Ishikawa (cell line): ENCODE data around the gene INAFM2.
A peak's percentile ranks its signal among the peaks of the same experiment; 100 is the strongest.

Source experiments
- CEBPB ChIP-seq: IDR thresholded peaks from 2 replicates; pipeline ENCODE4 v1.6.1; 2012
- CREB1 ChIP-seq: IDR thresholded peaks from 2 replicates; pipeline ENCODE4 v1.6.1; 2012; ENCODE audit warnings: low read depth
- EP300 ChIP-seq: IDR thresholded peaks from 2 replicates; pipeline ENCODE4 v1.6.1; 2012; ENCODE audit warnings: borderline replicate concordance
- RAD21 ChIP-seq: IDR thresholded peaks from 2 replicates; pipeline ENCODE4 v1.6.1; 2012; ENCODE audit warnings: low read depth
- TAF1 ChIP-seq: IDR thresholded peaks from 2 replicates; pipeline ENCODE4 v1.6.1; 2012; ENCODE audit warnings: low read depth, mild to moderate bottlenecking
- TEAD4 ChIP-seq: IDR thresholded peaks from 2 replicates; pipeline ENCODE4 v1.6.1; 2012
- YY1 ChIP-seq: IDR thresholded peaks from 2 replicates; pipeline ENCODE4 v1.6.1; 2012; ENCODE audit warnings: low read depth
- TF ChIP-seq, protein P1 (sequence below): IDR thresholded peaks from 2 replicates; pipeline ENCODE4 v1.6.1; 2012
- TF ChIP-seq, protein P2 (sequence below): IDR thresholded peaks from 2 replicates; pipeline ENCODE4 v1.6.1; 2012; ENCODE audit warnings: low read depth, mild to moderate bottlenecking

DNA sequence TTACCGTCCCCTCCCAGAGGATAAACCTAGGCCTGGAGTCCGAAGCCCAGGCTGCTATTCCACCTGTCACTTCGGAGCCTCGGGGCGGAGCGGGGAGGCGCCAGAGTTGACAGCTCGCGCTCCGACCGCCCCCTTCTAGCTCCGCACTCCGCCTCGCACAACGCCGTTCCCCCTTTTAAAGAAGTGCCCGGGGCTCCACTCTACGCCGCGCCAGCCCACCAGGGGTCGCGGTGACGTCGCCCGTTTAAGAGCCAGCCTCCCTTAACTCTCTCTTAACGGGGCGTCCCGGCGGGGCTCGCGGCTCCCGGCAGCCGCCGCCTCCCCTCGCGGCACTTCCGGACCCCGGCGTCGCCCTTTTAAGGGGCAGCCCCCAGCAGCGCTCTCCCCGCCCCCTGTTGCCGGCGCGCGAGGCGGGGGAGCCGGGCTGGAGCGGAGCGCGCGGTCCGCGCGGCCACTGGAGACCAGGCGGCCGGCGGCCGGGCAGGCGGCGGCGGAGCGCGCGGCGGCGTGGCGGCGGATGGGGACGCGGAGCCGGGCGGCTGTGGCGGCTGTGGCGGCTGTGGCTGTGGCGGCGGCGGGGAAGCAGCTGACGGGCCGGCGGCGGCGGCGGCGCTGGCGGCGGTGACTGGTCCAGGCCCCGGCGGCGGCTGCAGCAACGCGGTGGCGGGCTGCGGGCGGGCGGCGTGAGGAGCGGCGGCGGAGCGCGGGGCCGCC, at the start of gene INAFM2:
- no peak; the same call in 1 of the 2 replicates for TF ChIP-seq EP300
- no peak for TF ChIP-seq TEAD4
- TF ChIP-seq CEBPB = no peak
- no peak for TF ChIP-seq YY1
- TF ChIP-seq CREB1 = no peak
- TF ChIP-seq, protein P1, sequence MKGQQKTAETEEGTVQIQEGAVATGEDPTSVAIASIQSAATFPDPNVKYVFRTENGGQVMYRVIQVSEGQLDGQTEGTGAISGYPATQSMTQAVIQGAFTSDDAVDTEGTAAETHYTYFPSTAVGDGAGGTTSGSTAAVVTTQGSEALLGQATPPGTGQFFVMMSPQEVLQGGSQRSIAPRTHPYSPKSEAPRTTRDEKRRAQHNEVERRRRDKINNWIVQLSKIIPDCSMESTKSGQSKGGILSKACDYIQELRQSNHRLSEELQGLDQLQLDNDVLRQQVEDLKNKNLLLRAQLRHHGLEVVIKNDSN = no peak
- no peak for TF ChIP-seq RAD21
- TF ChIP-seq, protein P2, sequence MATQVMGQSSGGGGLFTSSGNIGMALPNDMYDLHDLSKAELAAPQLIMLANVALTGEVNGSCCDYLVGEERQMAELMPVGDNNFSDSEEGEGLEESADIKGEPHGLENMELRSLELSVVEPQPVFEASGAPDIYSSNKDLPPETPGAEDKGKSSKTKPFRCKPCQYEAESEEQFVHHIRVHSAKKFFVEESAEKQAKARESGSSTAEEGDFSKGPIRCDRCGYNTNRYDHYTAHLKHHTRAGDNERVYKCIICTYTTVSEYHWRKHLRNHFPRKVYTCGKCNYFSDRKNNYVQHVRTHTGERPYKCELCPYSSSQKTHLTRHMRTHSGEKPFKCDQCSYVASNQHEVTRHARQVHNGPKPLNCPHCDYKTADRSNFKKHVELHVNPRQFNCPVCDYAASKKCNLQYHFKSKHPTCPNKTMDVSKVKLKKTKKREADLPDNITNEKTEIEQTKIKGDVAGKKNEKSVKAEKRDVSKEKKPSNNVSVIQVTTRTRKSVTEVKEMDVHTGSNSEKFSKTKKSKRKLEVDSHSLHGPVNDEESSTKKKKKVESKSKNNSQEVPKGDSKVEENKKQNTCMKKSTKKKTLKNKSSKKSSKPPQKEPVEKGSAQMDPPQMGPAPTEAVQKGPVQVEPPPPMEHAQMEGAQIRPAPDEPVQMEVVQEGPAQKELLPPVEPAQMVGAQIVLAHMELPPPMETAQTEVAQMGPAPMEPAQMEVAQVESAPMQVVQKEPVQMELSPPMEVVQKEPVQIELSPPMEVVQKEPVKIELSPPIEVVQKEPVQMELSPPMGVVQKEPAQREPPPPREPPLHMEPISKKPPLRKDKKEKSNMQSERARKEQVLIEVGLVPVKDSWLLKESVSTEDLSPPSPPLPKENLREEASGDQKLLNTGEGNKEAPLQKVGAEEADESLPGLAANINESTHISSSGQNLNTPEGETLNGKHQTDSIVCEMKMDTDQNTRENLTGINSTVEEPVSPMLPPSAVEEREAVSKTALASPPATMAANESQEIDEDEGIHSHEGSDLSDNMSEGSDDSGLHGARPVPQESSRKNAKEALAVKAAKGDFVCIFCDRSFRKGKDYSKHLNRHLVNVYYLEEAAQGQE = no peak
- TF ChIP-seq TAF1 = peak; percentile 4; the same call in 1 of the 2 replicates
